ENCODE measurements around the gene ZCRB1. TPM values are rescaled to one million over a fixed set of nuclear protein-coding genes. Genes with fewer than 3 reads are reported as not detected.
"Not testable (repeated sequence)": the region's sequence is repeated elsewhere in the genome, so short reads cannot be mapped to it uniquely, and the experiment has no call there.

The ZCRB1 gene
- total RNA-seq, 4 donors from 2014 or later = 17.0 to 28.9 (median 20.7) TPM

- 80 to 81% methylated on average over 9 of the region's 9 CpGs for WGBS, 2 donors
- TF ChIP-seq, protein P1, sequence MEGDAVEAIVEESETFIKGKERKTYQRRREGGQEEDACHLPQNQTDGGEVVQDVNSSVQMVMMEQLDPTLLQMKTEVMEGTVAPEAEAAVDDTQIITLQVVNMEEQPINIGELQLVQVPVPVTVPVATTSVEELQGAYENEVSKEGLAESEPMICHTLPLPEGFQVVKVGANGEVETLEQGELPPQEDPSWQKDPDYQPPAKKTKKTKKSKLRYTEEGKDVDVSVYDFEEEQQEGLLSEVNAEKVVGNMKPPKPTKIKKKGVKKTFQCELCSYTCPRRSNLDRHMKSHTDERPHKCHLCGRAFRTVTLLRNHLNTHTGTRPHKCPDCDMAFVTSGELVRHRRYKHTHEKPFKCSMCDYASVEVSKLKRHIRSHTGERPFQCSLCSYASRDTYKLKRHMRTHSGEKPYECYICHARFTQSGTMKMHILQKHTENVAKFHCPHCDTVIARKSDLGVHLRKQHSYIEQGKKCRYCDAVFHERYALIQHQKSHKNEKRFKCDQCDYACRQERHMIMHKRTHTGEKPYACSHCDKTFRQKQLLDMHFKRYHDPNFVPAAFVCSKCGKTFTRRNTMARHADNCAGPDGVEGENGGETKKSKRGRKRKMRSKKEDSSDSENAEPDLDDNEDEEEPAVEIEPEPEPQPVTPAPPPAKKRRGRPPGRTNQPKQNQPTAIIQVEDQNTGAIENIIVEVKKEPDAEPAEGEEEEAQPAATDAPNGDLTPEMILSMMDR (IDR thresholded peaks at IDR 0.05) = no peak
- intact Hi-C loops (cut with DNase I; ENCODE audit: low total_unique reads) = no loop called here
- H3K4me3 ChIP-seq (ENCODE audit: low read depth, poor library complexity, severe bottlenecking) = no peak overlapping the region
- no peak for DNase-seq (ENCODE audit: low spot score in 2 of 2)
These were observed 38.8 kb upstream of the ZCRB1 start for GRCh38 chr12:42364692-42365091.

- intact Hi-C loops (cut with DNase I; ENCODE audit: low total_unique reads) = no loop called here
- no peak overlapping the region for H3K4me3 ChIP-seq (ENCODE audit: low read depth, poor library complexity, severe bottlenecking)
- TF ChIP-seq, protein P1 (IDR thresholded peaks at IDR 0.05) = no peak
- TF ChIP-seq POLR2A (IDR thresholded peaks at IDR 0.05) = no peak
- no peak for DNase-seq (ENCODE audit: low spot score in 2 of 2)
These were observed 36.9 kb upstream of the ZCRB1 start for GRCh38 chr12:42362647-42363260.

GRCh38 chr12:42361909-42362646, 36.2 kb upstream of the ZCRB1 start:
- 83 to 87% methylated on average over 4 of the region's 4 CpGs for WGBS, 2 donors
- H3K4me3 ChIP-seq (ENCODE audit: low read depth, poor library complexity, severe bottlenecking) = no peak overlapping the region
- intact Hi-C loops (cut with DNase I; ENCODE audit: low total_unique reads) = no loop called here
- TF ChIP-seq, protein P1 (IDR thresholded peaks at IDR 0.05) = no peak
- no peak for TF ChIP-seq POLR2A (IDR thresholded peaks at IDR 0.05)
- no peak for DNase-seq (ENCODE audit: low spot score in 2 of 2)

DNA sequence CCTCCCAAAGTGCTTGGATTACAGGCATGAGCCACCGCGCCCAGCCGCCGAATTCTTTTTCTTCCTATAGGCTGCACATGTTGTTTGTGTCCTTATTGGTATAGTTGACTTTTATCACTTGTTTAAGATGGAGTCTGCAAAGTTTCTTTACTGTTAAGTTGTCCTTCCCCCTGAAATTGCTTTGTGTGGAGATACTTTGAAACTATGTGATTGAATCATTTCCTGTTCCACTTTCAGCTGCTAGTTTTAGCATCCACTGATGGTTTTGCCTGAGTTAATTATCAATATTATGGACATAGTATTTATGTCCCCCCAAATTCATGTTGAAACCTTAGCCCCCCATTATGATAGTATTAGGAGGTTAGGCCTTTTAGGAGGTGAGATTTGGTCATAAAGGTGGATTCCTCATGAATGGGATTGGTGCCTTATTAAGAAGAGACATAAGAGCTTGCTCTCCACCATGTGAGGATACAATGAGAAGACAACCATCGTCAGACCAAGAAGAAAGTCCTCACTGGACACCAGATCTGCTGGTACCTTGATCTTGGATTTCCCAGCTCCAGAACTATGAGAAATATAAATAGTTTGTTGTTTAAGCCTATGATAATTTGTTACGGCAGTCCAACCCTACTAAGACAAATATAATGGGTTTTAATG, 35.0 kb upstream of the ZCRB1 start:
- peak in 1 of 2 donors; percentile 63 for DNase-seq (ENCODE audit: low spot score in 2 of 2)
- intact Hi-C loops (cut with DNase I; ENCODE audit: low total_unique reads) = no loop called here
- 96 to 97% methylated on average over 6 of the region's 6 CpGs for WGBS, 2 donors
- TF ChIP-seq, protein P1 (IDR thresholded peaks at IDR 0.05) = no peak
- TF ChIP-seq POLR2A (IDR thresholded peaks at IDR 0.05) = no peak
- H3K4me3 ChIP-seq (ENCODE audit: low read depth, poor library complexity, severe bottlenecking) = no peak overlapping the region

DNA sequence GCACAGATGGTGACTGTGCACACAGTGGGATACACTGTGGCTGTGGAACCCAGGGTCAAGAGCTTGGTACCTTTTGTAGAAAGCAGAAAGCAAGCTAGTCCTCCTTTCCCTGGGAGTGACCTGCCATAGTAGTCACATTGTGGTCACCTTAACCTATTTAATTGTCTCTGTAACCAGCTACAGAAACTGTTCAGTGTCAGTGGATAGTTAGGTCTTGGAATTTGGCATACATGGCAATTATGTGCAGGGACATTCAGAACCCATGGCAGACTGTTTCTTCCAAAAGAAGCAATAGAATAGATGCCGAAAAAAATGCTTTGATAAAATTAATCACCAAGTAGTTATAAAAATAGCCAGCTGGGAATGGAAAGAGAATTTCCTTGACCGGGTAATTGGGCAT, 30.4 kb upstream of the ZCRB1 start:
- 66 to 83% methylated on average over 2 of the region's 2 CpGs for WGBS, 2 donors
- intact Hi-C loops (cut with DNase I; ENCODE audit: low total_unique reads) = no loop called here
- no peak for DNase-seq (ENCODE audit: low spot score in 2 of 2)
- H3K4me3 ChIP-seq (ENCODE audit: low read depth, poor library complexity, severe bottlenecking) = no peak overlapping the region
- TF ChIP-seq, protein P1 (IDR thresholded peaks at IDR 0.05) = no peak

DNA sequence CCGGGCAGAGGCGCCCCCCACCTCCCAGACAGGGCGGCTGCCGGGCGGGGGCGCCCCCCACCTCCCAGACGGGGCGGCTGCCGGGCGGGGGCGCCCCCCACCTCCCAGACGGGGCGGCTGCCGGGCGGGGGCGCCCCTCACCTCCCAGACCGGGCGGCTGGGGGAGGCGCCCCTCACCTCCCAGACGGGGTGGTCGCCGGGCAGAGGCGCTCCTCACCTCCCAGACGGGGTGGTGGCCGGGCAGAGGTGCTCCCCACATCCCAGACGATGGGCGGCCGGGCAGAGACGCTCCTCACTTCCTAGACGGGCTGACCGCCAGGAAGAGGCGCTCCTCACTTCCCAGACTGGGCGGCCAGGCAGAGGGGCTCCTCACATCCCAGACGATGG, 24.1 kb upstream of the ZCRB1 start:
- intact Hi-C loops (cut with DNase I; ENCODE audit: low total_unique reads); DNase-seq (ENCODE audit: low spot score in 2 of 2); H3K4me3 ChIP-seq (ENCODE audit: low read depth, poor library complexity, severe bottlenecking): not testable (repeated sequence)
- 91 to 98% methylated on average over 17 to 30 of the region's 34 CpGs for WGBS, 2 donors

DNA sequence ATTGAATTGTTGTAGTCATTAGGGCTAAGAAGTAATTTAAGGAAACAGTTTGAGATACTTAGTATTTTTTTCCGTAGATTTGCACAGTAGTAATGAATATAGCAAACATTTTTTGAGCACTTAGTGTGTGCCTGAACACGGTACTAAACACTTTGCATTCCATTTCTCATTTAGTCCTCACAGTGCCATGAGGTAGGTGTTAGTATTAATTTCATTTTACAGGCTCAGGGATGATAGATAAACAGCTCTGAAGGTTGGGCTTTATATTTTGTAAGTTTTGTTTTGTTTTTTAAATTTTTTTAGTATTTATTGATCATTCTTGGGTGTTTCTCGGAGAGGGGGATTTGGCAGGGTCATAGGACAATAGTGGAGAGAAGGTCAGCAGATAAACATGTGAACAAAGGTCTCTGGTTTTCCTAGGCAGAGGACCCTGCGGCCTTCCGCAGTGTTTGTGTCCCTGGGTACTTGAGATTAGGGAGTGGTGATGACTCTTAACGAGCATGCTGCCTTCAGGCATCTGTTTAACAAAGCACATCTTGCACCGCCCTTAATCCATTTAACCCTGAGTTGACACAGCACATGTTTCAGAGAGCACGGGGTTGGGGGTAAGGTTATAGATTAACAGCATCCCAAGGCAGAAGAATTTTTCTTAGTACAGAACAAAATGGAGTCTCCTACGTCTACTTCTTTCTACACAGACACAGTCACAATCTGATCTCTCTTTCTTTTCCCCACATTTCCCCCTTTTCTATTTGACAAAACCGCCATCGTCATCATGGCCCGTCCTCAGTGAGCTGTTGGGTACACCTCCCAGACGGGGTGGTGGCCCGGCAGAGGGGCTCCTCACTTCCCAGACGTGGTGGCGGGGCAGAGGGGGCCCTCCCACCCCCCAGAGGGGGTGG, 23.5 kb upstream of the ZCRB1 start:
- intact Hi-C loops (cut with DNase I; ENCODE audit: low total_unique reads); DNase-seq (ENCODE audit: low spot score in 2 of 2); H3K4me3 ChIP-seq (ENCODE audit: low read depth, poor library complexity, severe bottlenecking): not testable (repeated sequence)
- 77 to 78% methylated on average over 11 to 13 of the region's 16 CpGs for WGBS, 2 donors
